Stimulated activated CD8-positive, alpha-beta memory T cell treated with anti-CD3 and anti-CD28 coated beads, Interleukin-4, amount 100 ng/mL, for 4 hours (primary cell): ENCODE data around the gene KBTBD12.
"Not testable (repeated sequence)": the region's sequence is repeated elsewhere in the genome, so short reads cannot be mapped to it uniquely, and the experiment has no call there.

Experiments
- DNase-seq, 2 donors: peaks; one replicate each; pipeline ENCODE4 v3.0.0-alpha.2; 2020; ENCODE audit warnings: low read depth in 2 of 2, low spot score in 1 of 2

KBTBD12 gene

GRCh38 chr3:127902486-127902885 is 12.5 kb upstream of the KBTBD12 start:
- no peak for DNase-seq

DNA sequence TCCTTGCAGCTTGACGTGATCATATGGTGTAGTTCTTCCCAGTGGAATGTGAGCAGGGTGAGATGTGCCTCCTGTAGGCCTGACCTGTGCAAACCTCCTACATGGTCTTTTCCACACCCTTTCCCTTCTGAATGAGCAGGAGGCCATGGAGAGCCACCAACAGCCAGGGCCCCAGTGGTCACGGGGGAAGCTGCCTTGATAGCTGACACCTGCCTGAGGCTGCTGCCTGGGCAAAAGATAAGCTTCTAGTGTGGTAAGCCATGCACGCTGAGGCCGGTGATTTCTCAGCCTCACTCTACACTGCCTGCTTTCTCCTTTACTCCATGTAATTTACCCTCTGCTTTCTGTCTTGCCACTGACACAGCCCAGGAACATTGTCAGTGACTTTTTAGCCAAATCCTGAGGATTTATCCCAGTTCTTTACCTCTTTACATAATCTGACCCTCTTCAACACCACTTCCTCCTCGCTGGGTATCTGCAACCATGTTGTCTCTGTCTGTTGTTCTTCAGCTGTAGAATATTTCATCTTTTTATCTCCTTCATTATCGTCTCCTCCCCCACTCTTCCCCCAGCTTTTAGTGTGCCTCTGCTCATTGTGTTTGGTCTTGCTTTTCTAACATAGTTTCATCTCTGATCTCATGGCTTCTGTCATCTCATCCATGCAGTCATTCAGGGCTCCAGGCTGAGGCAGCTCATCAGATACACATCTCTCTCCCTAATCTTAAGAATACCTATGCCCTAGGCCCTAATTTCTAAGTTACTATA is 11.2 kb upstream of the KBTBD12 start:
- no peak for DNase-seq

- DNase-seq = no peak
Observed at GRCh38 chr3:127905556-127905955, 9.5 kb upstream of the KBTBD12 start.

DNA sequence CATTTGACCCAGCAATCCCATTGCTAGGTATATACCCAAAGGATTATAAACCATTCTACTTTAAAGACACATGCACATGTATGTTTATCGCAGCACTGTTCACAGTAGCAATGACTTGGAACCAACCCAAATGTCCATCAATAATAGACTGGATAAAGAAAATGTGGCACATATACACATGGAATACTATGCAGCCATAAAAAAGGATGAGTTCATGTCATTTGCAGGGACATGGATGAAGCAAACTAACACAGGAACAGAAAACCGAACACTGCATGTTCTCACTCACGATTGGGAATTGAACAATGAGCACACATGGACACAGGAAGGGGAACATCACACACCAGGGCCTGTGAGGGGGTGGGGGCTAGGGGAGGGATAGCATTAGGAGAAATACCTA is 8.4 kb upstream of the KBTBD12 start:
- not testable (repeated sequence) for DNase-seq

- DNase-seq = no peak
Observed at GRCh38 chr3:127908202-127908601, 6.8 kb upstream of the KBTBD12 start.

GRCh38 chr3:127908951-127909350 is 6.1 kb upstream of the KBTBD12 start:
- DNase-seq = no peak

- no peak for DNase-seq
Observed at GRCh38 chr3:127909646-127910045, 5.4 kb upstream of the KBTBD12 start.

- DNase-seq = no peak
Observed at GRCh38 chr3:127911421-127911931, 3.6 kb upstream of the KBTBD12 start.

DNA sequence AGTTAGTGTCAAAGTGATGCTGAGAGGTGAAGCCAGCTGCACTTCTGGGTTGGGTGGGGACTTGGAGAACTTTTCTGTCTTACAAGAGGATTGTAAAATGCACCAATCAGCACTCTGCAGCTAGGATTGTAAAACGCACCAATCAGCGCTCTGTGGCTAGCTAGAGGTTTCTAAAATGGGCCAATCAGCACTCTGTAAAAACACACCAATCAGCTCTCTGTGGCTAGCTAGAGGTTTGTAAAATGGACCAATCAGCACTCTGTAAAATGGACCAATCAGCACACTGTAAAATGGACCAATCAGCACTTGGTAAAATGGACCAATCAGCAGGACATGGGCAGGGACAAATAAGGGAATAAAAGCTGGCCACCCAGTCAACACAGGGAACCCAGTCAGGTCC is 1.2 kb upstream of the KBTBD12 start:
- DNase-seq = not testable (repeated sequence)

DNA sequence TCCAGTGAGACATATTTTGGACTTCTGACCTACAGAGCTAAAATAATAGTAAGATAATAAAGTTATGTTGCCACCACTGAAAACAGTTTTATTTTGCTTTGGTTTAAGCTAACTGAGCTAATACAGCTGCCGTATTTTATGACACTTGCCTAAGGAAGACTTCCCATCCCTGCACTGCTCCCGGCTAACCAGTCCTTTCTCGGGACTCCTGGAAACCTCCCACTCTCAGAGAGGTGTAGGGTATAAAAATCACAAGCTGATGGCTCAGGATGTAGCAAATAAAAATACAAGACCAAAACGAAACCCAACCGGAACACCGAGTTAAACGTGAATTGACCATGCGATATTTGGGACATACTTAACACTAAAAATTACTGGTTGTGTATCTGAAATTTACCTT is 448 bp upstream of the KBTBD12 start:
- DNase-seq = no peak

DNA sequence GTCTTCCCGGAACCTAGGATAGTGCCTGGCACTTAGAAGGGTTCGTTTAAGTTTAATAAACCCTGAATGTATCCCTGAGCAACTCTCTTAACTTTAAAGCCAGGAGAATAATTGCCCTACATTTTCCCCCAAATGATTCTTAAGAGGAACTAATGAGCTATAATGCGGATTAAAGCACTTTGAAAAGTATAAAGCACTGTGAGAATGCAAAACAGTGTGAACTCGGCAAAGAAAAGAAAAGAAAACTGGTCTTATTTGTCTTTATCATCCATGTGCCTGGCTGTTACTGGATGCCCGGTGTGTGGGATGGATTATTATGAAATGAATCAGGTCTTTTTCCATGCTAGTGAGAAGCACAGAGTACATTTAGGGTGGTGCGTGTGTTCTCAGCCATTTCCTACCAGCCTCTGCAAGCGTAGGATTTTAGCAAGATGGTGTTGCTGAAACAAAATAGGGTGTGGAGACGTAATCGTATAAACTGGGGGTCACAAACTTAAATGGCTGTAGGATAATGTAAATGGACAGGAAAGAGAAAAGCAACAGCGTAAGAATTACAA is 983 bp downstream of the KBTBD12 start:
- no peak for DNase-seq

- DNase-seq = no peak
Observed at GRCh38 chr3:127920738-127921137, 5.7 kb downstream of the KBTBD12 start.

DNA sequence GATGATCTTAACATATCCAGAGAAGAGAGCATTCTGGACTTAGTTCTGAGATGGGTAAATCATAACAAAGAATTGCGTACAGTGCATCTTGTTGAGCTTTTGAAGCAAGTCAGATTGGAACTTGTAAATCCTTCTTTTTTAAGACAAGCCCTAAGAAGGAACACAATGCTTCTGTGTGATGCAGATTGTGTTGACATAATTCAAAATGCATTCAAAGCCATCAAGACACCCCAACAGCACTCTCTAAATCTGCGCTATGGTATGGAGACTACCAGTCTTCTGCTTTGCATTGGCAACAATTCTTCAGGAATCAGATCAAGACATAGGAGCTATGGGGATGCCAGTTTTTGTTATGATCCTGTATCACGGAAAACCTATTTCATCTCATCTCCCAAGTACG is 8.6 kb downstream of the KBTBD12 start:
- DNase-seq = no peak

DNA sequence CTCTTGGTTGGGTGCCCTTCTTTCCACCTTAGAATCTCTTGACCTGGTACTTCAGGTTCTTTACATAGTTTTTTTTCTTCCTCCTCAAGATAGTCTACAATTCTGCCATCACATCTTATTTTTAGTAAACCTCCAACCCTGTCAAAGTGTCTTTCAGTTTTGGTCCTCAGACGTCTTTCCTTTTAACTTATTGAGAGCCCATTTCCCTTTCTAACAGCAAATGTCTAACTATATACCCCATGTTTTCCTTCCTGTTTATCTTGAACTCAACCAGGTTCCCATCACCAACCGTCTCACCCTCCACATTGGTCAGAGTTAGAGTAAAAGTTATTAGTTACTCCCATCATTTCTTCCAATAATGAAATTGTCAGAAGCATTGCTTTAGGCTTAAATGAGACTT is 10.4 kb downstream of the KBTBD12 start:
- no peak for DNase-seq

GRCh38 chr3:127927829-127928604 is 13.0 kb downstream of the KBTBD12 start:
- DNase-seq = no peak

- DNase-seq = no peak
Observed at GRCh38 chr3:127929818-127930413, 14.9 kb downstream of the KBTBD12 start.

- no peak for DNase-seq
Observed at GRCh38 chr3:127933396-127933795, 18.4 kb downstream of the KBTBD12 start.

DNA sequence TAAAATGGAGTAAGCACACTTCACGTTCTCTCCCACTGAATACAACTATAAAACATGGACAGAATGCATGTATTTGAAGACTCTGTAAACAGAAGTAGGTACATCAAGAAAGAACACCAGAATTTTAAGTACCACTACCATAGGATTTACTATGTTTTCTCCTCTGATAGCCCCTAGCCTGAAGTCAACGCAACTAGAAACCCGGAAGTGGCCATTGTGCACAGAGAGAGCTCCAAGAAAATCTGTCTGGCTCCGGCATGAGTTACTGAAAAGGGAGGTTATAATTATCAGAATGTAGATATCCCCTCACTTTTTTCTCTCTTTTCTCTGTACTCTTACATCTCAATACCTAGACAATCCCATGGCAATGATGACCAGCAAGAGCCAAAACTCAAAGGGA is 23.8 kb downstream of the KBTBD12 start:
- no peak for DNase-seq

DNA sequence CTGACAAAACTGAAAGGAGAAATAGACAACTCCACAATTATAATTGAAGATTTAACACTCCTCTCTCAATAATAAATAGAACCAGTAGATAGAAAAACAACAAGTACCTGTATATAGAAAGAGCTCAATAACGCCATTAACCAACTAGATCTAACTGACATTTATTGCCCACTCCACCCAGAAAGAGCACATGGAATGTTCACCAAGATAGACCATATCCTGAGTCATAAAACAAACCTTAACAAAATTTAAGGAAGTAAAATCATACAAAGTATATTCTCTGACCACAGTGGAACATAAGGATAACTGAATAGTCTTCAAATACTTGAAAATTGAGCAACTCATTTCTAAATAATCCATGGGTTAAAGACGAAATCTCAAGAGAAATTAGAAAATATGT is 25.1 kb downstream of the KBTBD12 start:
- no peak for DNase-seq

GRCh38 chr3:127942613-127943012 is 27.6 kb downstream of the KBTBD12 start:
- DNase-seq = no peak

DNA sequence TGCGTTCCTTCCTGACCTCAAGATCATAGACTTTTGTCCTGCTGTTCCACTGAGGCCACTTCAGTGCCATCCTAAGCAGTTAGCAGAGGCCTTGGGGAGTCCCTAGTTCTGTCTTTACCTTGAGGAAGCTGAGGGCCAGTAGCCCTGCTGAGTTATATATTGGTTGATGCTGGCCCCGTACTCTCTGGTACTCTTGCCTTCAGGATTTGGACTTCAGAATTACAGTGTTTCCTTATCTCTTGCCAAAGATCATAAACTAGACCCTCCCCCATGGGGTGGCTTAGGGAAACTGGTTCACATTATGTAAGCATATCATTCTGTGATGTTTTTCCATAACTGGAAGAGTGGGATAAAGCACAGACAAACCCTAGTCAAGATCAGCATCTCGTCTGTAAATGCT is 33.2 kb downstream of the KBTBD12 start:
- DNase-seq = no peak
